Upper lobe of right lung (tissue), 1 donor: ENCODE data around the gene TBX1. TPM values are rescaled to one million over a fixed set of nuclear protein-coding genes. Genes with fewer than 3 reads are reported as not detected.

ENCODE experiments used
- ATAC-seq: fragments of 200-7000 bp; cut with Tn5 transposase; one replicate; pipeline ENCODE4 v1.9.1; 2020; ENCODE audit warnings: mild to moderate bottlenecking, moderate library complexity
- DNase-seq: peaks from one replicate; pipeline ENCODE4 v3.0.0-alpha.2; 2020
- H3K27ac ChIP-seq: fragments of 200-600 bp; one replicate; pipeline ENCODE4 v1.8.0; 2022
- H3K27me3 ChIP-seq: fragments of 200-600 bp; one replicate; pipeline ENCODE4 v1.8.0; 2022; ENCODE audit warnings: mild to moderate bottlenecking
- H3K36me3 ChIP-seq: fragments of 200-600 bp; one replicate; pipeline ENCODE4 v1.8.0; 2022
- H3K4me1 ChIP-seq: fragments of 200-600 bp; one replicate; pipeline ENCODE4 v1.8.0; 2022
- H3K4me3 ChIP-seq: fragments of 200-600 bp; one replicate; pipeline ENCODE4 v1.8.0; 2022; ENCODE audit warnings: mild to moderate bottlenecking
- H3K9me3 ChIP-seq: fragments of 200-600 bp; one replicate; pipeline ENCODE4 v1.8.0; 2022
- CTCF ChIP-seq: fragments of 200-600 bp; IDR thresholded peaks from one replicate; pipeline ENCODE4 v1.8.0; 2022; ENCODE audit warnings: antibody characterized with exemption
- intact Hi-C: fragments of 100-400 bp; cut with DNase I; formaldehyde crosslinking; loops from one replicate; pipeline ENCODE4 v1.11.0; 2022
- total RNA-seq: library from RNA; stranded (reverse); fragmentation: NEBNext Ultra II Directional; extraction: Animal tissue kit (Norgen Biotek cat#: 25700); gene quantifications from one replicate; pipeline ENCODE4 v1.2.1, GENCODE V29; 2021
- donor health status: DM: no; HTN: yes; CAD: no; lungs with severe emphysema.

The TBX1 gene
- total RNA-seq, 1 donor from 2014 or later: 15.4 TPM

GRCh38 chr22:19750507-19751490 is 9.8 kb upstream of the TBX1 start:
- no peaks in the 10 kb centered on the region for H3K36me3 ChIP-seq
- no peak for TF ChIP-seq CTCF
- peak; percentile 21 for ATAC-seq
- H3K27ac ChIP-seq: no peak overlapping the region
- H3K4me1 ChIP-seq: no peaks in the 10 kb centered on the region
- H3K4me3 ChIP-seq: no peak overlapping the region
- peaks cover 53% of the 10 kb centered on the region for H3K27me3 ChIP-seq
- no peak for DNase-seq
- no peaks in the 10 kb centered on the region for H3K9me3 ChIP-seq
- intact Hi-C loops: no loop called here

GRCh38 chr22:19751497-19752245 is 8.9 kb upstream of the TBX1 start:
- no peak overlapping the region for H3K27ac ChIP-seq
- no peak for TF ChIP-seq CTCF
- intact Hi-C loops: no loop called here
- H3K36me3 ChIP-seq: no peaks in the 10 kb centered on the region
- H3K27me3 ChIP-seq: peaks cover 62% of the 10 kb centered on the region
- peaks cover 6% of the 10 kb centered on the region for H3K4me1 ChIP-seq
- no peak for ATAC-seq
- no peak for DNase-seq
- no peaks in the 10 kb centered on the region for H3K9me3 ChIP-seq
- H3K4me3 ChIP-seq: no peak overlapping the region

GRCh38 chr22:19753090-19753842 is 7.3 kb upstream of the TBX1 start:
- ATAC-seq (no peak), DNase-seq (no peak)
- no peaks in the 10 kb centered on the region for H3K9me3 ChIP-seq
- intact Hi-C loops: no loop called here
- no peaks in the 10 kb centered on the region for H3K36me3 ChIP-seq
- H3K27ac ChIP-seq: no peak overlapping the region
- no peak for TF ChIP-seq CTCF
- peaks cover 14% of the 10 kb centered on the region for H3K4me1 ChIP-seq
- H3K27me3 ChIP-seq: peaks cover 76% of the 10 kb centered on the region
- no peak overlapping the region for H3K4me3 ChIP-seq

DNA sequence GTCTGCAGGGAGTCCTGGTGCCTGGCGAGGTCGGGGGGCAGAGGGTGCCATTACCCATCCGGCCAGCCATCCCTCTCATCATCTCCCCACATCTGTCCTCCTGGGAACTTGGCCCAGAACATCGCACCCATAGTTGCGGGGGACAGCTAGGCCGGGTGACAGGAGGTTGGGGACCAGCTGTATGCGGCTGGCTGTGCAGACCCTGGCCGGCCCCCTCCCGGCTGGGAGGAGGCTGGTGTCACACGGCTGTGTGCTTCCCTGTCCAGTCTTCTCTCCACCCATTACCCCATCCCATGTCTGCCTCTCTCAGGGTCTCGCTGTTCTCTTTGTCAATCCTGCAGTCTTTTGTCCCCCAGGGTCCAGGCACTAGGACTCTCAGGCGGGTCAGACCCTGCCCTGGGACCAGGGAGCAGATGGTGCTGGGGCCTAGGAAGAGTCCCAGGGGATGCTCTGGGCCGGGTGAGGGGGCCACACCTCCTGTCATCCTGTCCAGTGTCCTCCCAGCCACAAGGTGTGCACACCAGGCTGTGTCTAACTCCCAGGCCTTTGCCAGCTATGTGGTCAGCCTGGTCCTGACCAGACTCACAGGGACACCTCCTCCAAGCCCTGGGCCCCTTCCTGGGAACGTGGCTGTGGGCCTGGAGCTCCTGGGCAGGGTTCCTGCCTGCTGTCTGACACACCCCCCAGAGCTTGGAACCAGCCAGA is 6.4 kb upstream of the TBX1 start:
- no peak for DNase-seq

More for the DNA sequence above, 6.4 kb upstream of the TBX1 start:
- no peak for TF ChIP-seq CTCF
- intact Hi-C loops: no loop called here
- H3K27ac ChIP-seq: no peak overlapping the region
- ATAC-seq: no peak
- peaks cover 14% of the 10 kb centered on the region for H3K4me1 ChIP-seq
- no peaks in the 10 kb centered on the region for H3K9me3 ChIP-seq
- H3K4me3 ChIP-seq: no peak overlapping the region
- no peaks in the 10 kb centered on the region for H3K36me3 ChIP-seq
- H3K27me3 ChIP-seq: peaks cover 85% of the 10 kb centered on the region
